ENCODE measurements around the gene CTSH. TPM values are rescaled to one million over a fixed set of nuclear protein-coding genes. Genes with fewer than 3 reads are reported as not detected.

The CTSH gene
- total and polyA plus RNA-seq, 2 experiments from 2014 or later, result 19.7 to 19.9 TPM

DNA sequence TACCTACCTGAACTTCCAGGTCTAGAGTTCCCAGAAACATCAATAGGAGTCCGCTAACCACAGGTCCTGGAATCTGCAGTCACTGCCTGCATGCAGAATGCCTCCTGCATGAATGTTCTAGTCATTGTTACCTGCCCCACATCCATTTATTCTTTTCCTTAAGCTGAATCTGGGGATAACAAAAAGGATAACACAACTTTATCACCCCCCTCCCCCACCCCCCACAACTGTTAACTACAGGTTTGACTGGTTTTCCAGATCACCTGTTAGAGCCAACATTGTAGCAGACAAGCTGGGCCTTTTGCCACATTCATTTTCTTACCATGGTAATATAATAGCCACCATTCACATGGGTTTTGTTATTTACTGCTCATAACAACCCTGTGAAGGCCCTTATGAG lies 4.6 kb upstream of the CTSH start (continued):
- no peak for TF ChIP-seq JUNB (IDR thresholded peaks at IDR 0.05; ENCODE audit: unreplicated experiment)
- TF ChIP-seq POLR2AphosphoS5 (IDR thresholded peaks at IDR 0.05; ENCODE audit: low read depth), result no peak

- Histone ChIP-seq H3K36me3 (ENCODE audit: insufficient read depth) (no peaks in the 10 kb centered on the region), H3K79me2 (replicated peaks; ENCODE audit: insufficient read depth) (no peaks in the 10 kb centered on the region), H3K4me3 (no peak overlapping the region), H3K4me1 (ENCODE audit: insufficient read depth) (no peaks in the 10 kb centered on the region), H3F3A (replicated peaks; ENCODE audit: low read depth) (no peaks in the 10 kb centered on the region), H3K4me2 (no peak overlapping the region), H3K27ac (ENCODE audit: low read depth) (no peak overlapping the region), H3K9me2 (ENCODE audit: insufficient read depth) (no peaks in the 10 kb centered on the region), H4K20me1 (replicated peaks; ENCODE audit: insufficient read depth) (no peaks in the 10 kb centered on the region), H2AFZ (no peak overlapping the region), H3K27me3 (ENCODE audit: insufficient read depth) (peaks cover 22% of the 10 kb centered on the region)
- ATAC-seq, result no peak
- no peak overlapping the region for H3K27ac Mint-ChIP-seq
- no peak overlapping the region for H3K4me3 Mint-ChIP-seq
- peaks cover 21% of the 10 kb centered on the region for H3K4me1 Mint-ChIP-seq
- TF ChIP-seq NANOG (IDR thresholded peaks at IDR 0.05; ENCODE audit: borderline replicate concordance), result no peak
- TF ChIP-seq POLR2AphosphoS5 (IDR thresholded peaks at IDR 0.05; ENCODE audit: low read depth), result no peak
- no peak for TF ChIP-seq JUNB (IDR thresholded peaks at IDR 0.05; ENCODE audit: unreplicated experiment)
- TF ChIP-seq STAT1 (IDR thresholded peaks at IDR 0.05; ENCODE audit: unreplicated experiment), result no peak
- no peak for TF ChIP-seq ZNF114 (CRISPR knock-in tag; IDR thresholded peaks at IDR 0.05)
- no peak for TF ChIP-seq CREB1 (CRISPR knock-in tag; IDR thresholded peaks at IDR 0.05; ENCODE audit: low read depth)
- TF ChIP-seq, protein P1, sequence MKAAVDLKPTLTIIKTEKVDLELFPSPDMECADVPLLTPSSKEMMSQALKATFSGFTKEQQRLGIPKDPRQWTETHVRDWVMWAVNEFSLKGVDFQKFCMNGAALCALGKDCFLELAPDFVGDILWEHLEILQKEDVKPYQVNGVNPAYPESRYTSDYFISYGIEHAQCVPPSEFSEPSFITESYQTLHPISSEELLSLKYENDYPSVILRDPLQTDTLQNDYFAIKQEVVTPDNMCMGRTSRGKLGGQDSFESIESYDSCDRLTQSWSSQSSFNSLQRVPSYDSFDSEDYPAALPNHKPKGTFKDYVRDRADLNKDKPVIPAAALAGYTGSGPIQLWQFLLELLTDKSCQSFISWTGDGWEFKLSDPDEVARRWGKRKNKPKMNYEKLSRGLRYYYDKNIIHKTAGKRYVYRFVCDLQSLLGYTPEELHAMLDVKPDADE (IDR thresholded peaks at IDR 0.05), result no peak
- TF ChIP-seq, protein P2, sequence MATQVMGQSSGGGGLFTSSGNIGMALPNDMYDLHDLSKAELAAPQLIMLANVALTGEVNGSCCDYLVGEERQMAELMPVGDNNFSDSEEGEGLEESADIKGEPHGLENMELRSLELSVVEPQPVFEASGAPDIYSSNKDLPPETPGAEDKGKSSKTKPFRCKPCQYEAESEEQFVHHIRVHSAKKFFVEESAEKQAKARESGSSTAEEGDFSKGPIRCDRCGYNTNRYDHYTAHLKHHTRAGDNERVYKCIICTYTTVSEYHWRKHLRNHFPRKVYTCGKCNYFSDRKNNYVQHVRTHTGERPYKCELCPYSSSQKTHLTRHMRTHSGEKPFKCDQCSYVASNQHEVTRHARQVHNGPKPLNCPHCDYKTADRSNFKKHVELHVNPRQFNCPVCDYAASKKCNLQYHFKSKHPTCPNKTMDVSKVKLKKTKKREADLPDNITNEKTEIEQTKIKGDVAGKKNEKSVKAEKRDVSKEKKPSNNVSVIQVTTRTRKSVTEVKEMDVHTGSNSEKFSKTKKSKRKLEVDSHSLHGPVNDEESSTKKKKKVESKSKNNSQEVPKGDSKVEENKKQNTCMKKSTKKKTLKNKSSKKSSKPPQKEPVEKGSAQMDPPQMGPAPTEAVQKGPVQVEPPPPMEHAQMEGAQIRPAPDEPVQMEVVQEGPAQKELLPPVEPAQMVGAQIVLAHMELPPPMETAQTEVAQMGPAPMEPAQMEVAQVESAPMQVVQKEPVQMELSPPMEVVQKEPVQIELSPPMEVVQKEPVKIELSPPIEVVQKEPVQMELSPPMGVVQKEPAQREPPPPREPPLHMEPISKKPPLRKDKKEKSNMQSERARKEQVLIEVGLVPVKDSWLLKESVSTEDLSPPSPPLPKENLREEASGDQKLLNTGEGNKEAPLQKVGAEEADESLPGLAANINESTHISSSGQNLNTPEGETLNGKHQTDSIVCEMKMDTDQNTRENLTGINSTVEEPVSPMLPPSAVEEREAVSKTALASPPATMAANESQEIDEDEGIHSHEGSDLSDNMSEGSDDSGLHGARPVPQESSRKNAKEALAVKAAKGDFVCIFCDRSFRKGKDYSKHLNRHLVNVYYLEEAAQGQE (IDR thresholded peaks at IDR 0.05; ENCODE audit: unreplicated experiment), result no peak
- no peak for TF ChIP-seq EZH2phosphoT487 (IDR thresholded peaks at IDR 0.05; ENCODE audit: unreplicated experiment)
- TF ChIP-seq, protein P3, sequence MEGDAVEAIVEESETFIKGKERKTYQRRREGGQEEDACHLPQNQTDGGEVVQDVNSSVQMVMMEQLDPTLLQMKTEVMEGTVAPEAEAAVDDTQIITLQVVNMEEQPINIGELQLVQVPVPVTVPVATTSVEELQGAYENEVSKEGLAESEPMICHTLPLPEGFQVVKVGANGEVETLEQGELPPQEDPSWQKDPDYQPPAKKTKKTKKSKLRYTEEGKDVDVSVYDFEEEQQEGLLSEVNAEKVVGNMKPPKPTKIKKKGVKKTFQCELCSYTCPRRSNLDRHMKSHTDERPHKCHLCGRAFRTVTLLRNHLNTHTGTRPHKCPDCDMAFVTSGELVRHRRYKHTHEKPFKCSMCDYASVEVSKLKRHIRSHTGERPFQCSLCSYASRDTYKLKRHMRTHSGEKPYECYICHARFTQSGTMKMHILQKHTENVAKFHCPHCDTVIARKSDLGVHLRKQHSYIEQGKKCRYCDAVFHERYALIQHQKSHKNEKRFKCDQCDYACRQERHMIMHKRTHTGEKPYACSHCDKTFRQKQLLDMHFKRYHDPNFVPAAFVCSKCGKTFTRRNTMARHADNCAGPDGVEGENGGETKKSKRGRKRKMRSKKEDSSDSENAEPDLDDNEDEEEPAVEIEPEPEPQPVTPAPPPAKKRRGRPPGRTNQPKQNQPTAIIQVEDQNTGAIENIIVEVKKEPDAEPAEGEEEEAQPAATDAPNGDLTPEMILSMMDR (conservative IDR thresholded peaks at IDR 0.05; ENCODE audit: low read depth in 2 of 2), result no peak
- H3K9me3 Mint-ChIP-seq, result no peaks in the 10 kb centered on the region; the same call in 2 of the 3 replicates
- peaks cover 25% of the 10 kb centered on the region for H3K27me3 Mint-ChIP-seq (ENCODE audit: insufficient read depth, low read depth, poor library complexity)
- DNase-seq (ENCODE audit: low spot score), result no peak
- no peaks in the 10 kb centered on the region; the same call in 2 of the 3 replicates for H3K36me3 Mint-ChIP-seq (ENCODE audit: low read depth)
Observed at GRCh38 chr15:78947506-78947905, 2.7 kb upstream of the CTSH start.
